ENCODE results near the gene PIK3R2. TPM values are rescaled to one million over a fixed set of nuclear protein-coding genes. Genes with fewer than 3 reads are reported as not detected.
A peak's percentile ranks its signal among the peaks of the same experiment; 100 is the strongest.

Gene PIK3R2
- total and polyA plus RNA-seq, 2 of the 13 experiments (the other 11 are each of a cell fraction or from before 2014, with no cell fraction given) = 18.6 to 25.3 TPM

GRCh38 chr19:18203863-18204393 is 51.0 kb downstream of the PIK3R2 start, which contains the start of gene RAB3A (continued):
- TF ChIP-seq, protein P1, sequence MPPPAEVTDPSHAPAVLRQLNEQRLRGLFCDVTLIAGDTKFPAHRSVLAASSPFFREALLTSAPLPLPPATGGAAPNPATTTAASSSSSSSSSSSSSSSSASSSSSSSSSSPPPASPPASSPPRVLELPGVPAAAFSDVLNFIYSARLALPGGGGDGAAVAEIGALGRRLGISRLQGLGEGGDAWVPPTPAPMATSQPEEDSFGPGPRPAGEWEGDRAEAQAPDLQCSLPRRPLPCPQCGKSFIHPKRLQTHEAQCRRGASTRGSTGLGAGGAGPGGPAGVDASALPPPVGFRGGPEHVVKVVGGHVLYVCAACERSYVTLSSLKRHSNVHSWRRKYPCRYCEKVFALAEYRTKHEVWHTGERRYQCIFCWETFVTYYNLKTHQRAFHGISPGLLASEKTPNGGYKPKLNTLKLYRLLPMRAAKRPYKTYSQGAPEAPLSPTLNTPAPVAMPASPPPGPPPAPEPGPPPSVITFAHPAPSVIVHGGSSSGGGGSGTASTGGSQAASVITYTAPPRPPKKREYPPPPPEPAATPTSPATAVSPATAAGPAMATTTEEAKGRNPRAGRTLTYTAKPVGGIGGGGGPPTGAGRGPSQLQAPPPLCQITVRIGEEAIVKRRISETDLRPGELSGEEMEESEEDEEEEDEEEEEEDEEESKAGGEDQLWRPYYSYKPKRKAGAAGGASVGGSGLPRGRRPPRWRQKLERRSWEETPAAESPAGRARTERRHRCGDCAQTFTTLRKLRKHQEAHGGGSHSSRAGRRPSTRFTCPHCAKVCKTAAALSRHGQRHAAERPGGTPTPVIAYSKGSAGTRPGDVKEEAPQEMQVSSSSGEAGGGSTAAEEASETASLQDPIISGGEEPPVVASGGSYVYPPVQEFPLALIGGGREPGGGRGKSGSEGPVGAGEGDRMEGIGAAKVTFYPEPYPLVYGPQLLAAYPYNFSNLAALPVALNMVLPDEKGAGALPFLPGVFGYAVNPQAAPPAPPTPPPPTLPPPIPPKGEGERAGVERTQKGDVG (CRISPR knock-in tag; IDR thresholded peaks at IDR 0.05; ENCODE audit: borderline replicate concordance) = no peak
- TF ChIP-seq ZNF644 (CRISPR knock-in tag; IDR thresholded peaks at IDR 0.05; ENCODE audit: low read depth) (no peak), TCF7 (IDR thresholded peaks at IDR 0.05; ENCODE audit: low read depth) (no peak), RFX1 (IDR thresholded peaks at IDR 0.05) (no peak), ZNF878 (CRISPR knock-in tag; IDR thresholded peaks at IDR 0.05) (no peak), BCL6 (CRISPR knock-in tag; IDR thresholded peaks at IDR 0.05) (no peak), GTF2F1 (IDR thresholded peaks at IDR 0.05; ENCODE audit: low read length) (no peak), PLRG1 (conservative IDR thresholded peaks at IDR 0.05) (no peak), ZNF841 (CRISPR knock-in tag; IDR thresholded peaks at IDR 0.05; ENCODE audit: borderline replicate concordance) (no peak), ZNF143 (CRISPR knock-in tag; IDR thresholded peaks at IDR 0.05) (no peak), PHB2 (IDR thresholded peaks at IDR 0.05; ENCODE audit: partially characterized antibody) (no peak), SCMH1 (CRISPR knock-in tag; IDR thresholded peaks at IDR 0.05; ENCODE audit: borderline replicate concordance) (no peak), ZNF3 (CRISPR knock-in tag; IDR thresholded peaks at IDR 0.05) (no peak), RXRA (CRISPR knock-in tag; IDR thresholded peaks at IDR 0.05) (no peak), CEBPB (IDR thresholded peaks at IDR 0.05; ENCODE audit: borderline replicate concordance, low read depth, low read length) (no peak), MIER2 (CRISPR knock-in tag; IDR thresholded peaks at IDR 0.05) (no peak), ZNF296 (CRISPR knock-in tag; conservative IDR thresholded peaks at IDR 0.05) (no peak), MED1 (CRISPR knock-in tag; IDR thresholded peaks at IDR 0.05) (peak; percentile 14; the same call in 1 of the 2 replicates), ZNF674 (CRISPR knock-in tag; IDR thresholded peaks at IDR 0.05; ENCODE audit: low read depth) (no peak), NFIC (IDR thresholded peaks at IDR 0.05; ENCODE audit: low read length) (no peak), ZNF589 (CRISPR knock-in tag; conservative IDR thresholded peaks at IDR 0.05) (no peak), POLR2AphosphoS5 (IDR thresholded peaks at IDR 0.05; ENCODE audit: low read depth, low read length) (no peak)
- TF ChIP-seq, protein P2, sequence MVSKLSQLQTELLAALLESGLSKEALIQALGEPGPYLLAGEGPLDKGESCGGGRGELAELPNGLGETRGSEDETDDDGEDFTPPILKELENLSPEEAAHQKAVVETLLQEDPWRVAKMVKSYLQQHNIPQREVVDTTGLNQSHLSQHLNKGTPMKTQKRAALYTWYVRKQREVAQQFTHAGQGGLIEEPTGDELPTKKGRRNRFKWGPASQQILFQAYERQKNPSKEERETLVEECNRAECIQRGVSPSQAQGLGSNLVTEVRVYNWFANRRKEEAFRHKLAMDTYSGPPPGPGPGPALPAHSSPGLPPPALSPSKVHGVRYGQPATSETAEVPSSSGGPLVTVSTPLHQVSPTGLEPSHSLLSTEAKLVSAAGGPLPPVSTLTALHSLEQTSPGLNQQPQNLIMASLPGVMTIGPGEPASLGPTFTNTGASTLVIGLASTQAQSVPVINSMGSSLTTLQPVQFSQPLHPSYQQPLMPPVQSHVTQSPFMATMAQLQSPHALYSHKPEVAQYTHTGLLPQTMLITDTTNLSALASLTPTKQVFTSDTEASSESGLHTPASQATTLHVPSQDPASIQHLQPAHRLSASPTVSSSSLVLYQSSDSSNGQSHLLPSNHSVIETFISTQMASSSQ (IDR thresholded peaks at IDR 0.05; ENCODE audit: low read depth) = no peak
- TF ChIP-seq, protein P2 (CRISPR knock-in tag; IDR thresholded peaks at IDR 0.05; ENCODE audit: borderline replicate concordance) = 0 out of 2 replicates have a peak, but pooled peaks have one; percentile 9
- TF ChIP-seq, protein P3, sequence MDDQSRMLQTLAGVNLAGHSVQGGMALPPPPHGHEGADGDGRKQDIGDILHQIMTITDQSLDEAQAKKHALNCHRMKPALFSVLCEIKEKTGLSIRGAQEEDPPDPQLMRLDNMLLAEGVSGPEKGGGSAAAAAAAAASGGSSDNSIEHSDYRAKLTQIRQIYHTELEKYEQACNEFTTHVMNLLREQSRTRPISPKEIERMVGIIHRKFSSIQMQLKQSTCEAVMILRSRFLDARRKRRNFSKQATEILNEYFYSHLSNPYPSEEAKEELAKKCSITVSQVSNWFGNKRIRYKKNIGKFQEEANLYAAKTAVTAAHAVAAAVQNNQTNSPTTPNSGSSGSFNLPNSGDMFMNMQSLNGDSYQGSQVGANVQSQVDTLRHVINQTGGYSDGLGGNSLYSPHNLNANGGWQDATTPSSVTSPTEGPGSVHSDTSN (CRISPR knock-in tag; IDR thresholded peaks at IDR 0.05; ENCODE audit: borderline replicate concordance) = peak; percentile 96
- TF ChIP-seq, protein P4, sequence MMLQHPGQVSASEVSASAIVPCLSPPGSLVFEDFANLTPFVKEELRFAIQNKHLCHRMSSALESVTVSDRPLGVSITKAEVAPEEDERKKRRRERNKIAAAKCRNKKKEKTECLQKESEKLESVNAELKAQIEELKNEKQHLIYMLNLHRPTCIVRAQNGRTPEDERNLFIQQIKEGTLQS (CRISPR knock-in tag; IDR thresholded peaks at IDR 0.05) = no peak
